ENCODE data around the gene TCF20.
A peak's percentile ranks its signal among the peaks of the same experiment; 100 is the strongest.

Gene TCF20

GRCh38 chr22:42282252-42282942, 11.9 kb upstream of the TCF20 start:
- DNase-seq (ENCODE audit: low spot score) = no peak

GRCh38 chr22:42281706-42282251, 11.3 kb upstream of the TCF20 start:
- DNase-seq (ENCODE audit: low spot score) = no peak

- DNase-seq (ENCODE audit: low spot score) = no peak
Measured at GRCh38 chr22:42281284-42281683, 10.8 kb upstream of the TCF20 start.

GRCh38 chr22:42280836-42281235, 10.4 kb upstream of the TCF20 start:
- DNase-seq (ENCODE audit: low spot score) = no peak

GRCh38 chr22:42280140-42280539, 9.7 kb upstream of the TCF20 start:
- DNase-seq (ENCODE audit: low spot score) = no peak

- DNase-seq (ENCODE audit: low spot score) = no peak
Measured at GRCh38 chr22:42279425-42280020, 9.1 kb upstream of the TCF20 start.

- DNase-seq (ENCODE audit: low spot score) = no peak
Measured at GRCh38 chr22:42277988-42278776, 7.7 kb upstream of the TCF20 start.

- DNase-seq (ENCODE audit: low spot score) = no peak
Measured at GRCh38 chr22:42277232-42277753, 6.8 kb upstream of the TCF20 start.

- no peak for DNase-seq (ENCODE audit: low spot score)
Measured at GRCh38 chr22:42275970-42276369, 5.5 kb upstream of the TCF20 start.

GRCh38 chr22:42275176-42275575, 4.7 kb upstream of the TCF20 start:
- DNase-seq (ENCODE audit: low spot score) = no peak

GRCh38 chr22:42273855-42274451, 3.5 kb upstream of the TCF20 start:
- DNase-seq (ENCODE audit: low spot score) = no peak

- no peak for DNase-seq (ENCODE audit: low spot score)
Measured at GRCh38 chr22:42272431-42272999, 2.1 kb upstream of the TCF20 start.

- DNase-seq (ENCODE audit: low spot score) = no peak
Measured at GRCh38 chr22:42271906-42272305, 1.5 kb upstream of the TCF20 start.

- no peak for DNase-seq (ENCODE audit: low spot score)
Measured at GRCh38 chr22:42271191-42271813, 849 bp upstream of the TCF20 start.

- DNase-seq (ENCODE audit: low spot score) = no peak
Measured at GRCh38 chr22:42270176-42270509, 310 bp downstream of the TCF20 start.

GRCh38 chr22:42269432-42270175, 849 bp downstream of the TCF20 start:
- DNase-seq (ENCODE audit: low spot score) = peak; percentile 68

GRCh38 chr22:42268852-42269410, 1.5 kb downstream of the TCF20 start:
- DNase-seq (ENCODE audit: low spot score) = no peak

GRCh38 chr22:42265321-42265720, 5.1 kb downstream of the TCF20 start:
- DNase-seq (ENCODE audit: low spot score) = no peak

- DNase-seq (ENCODE audit: low spot score) = no peak
Measured at GRCh38 chr22:42263944-42264343, 6.5 kb downstream of the TCF20 start.

- peak; percentile 27 for DNase-seq (ENCODE audit: low spot score)
Measured at GRCh38 chr22:42262964-42263363, 7.5 kb downstream of the TCF20 start.
